NCI-H460 (cell line): ENCODE results near the gene MRPS2. TPM values are rescaled to one million over a fixed set of nuclear protein-coding genes. Genes with fewer than 3 reads are reported as not detected.
"Not testable (repeated sequence)": the region's sequence is repeated elsewhere in the genome, so short reads cannot be mapped to it uniquely, and the experiment has no call there.

ENCODE experiments used
- DNase-seq: peaks from one replicate; pipeline ENCODE4 v3.0.0-alpha.2; 2016; ENCODE audit warnings: low read depth; ENCODE audit errors: extremely low read depth
- total RNA-seq: library from RNA; depleted of rRNA; stranded (reverse); fragments of >200 nt; shearing (Covaris generic); gene quantifications from 2 replicates; pipeline ENCODE4 v1.2.3, GENCODE V29; 2014

MRPS2 gene
- total RNA-seq, 1 experiment from 2014 or later = 170 TPM

- DNase-seq = no peak
These were observed 12.9 kb downstream of the MRPS2 start for GRCh38 chr9:135513351-135513846.

- not testable (repeated sequence) for DNase-seq
These were observed 13.4 kb downstream of the MRPS2 start for GRCh38 chr9:135513906-135514305.

- no peak for DNase-seq
These were observed 14.0 kb downstream of the MRPS2 start for GRCh38 chr9:135514342-135515082.

- DNase-seq = no peak
These were observed 14.8 kb downstream of the MRPS2 start for GRCh38 chr9:135515083-135515951.

GRCh38 chr9:135516132-135516860 is 15.8 kb downstream of the MRPS2 start:
- no peak for DNase-seq

GRCh38 chr9:135517407-135517822 is 16.9 kb downstream of the MRPS2 start:
- DNase-seq = no peak

- peak; percentile 82 for DNase-seq
These were observed 18.9 kb downstream of the MRPS2 start for GRCh38 chr9:135519179-135519971.

GRCh38 chr9:135520916-135521607 is 20.6 kb downstream of the MRPS2 start, which contains the start of gene LCN1:
Gene LCN1 (plus strand): TSS chr9:135521440. CDS start chr9:135521498, 58 bp downstream.
- DNase-seq = no peak

- no peak for DNase-seq
These were observed 21.2 kb downstream of the MRPS2 start for GRCh38 chr9:135521608-135522095.

- DNase-seq = no peak
These were observed 21.8 kb downstream of the MRPS2 start for GRCh38 chr9:135522137-135522877.

GRCh38 chr9:135522931-135523330 is 22.4 kb downstream of the MRPS2 start:
- no peak for DNase-seq

GRCh38 chr9:135523521-135524129 is 23.1 kb downstream of the MRPS2 start:
- DNase-seq = no peak

GRCh38 chr9:135524130-135524861 is 23.8 kb downstream of the MRPS2 start:
- DNase-seq = no peak

- DNase-seq = no peak
These were observed 25.0 kb downstream of the MRPS2 start for GRCh38 chr9:135525241-135526088.

- DNase-seq = peak; percentile 89
These were observed 25.7 kb downstream of the MRPS2 start for GRCh38 chr9:135526089-135526729.
